ELR (cell line): Measurements from ENCODE around the gene FAM50A.

Source experiments
- DNase-seq: peaks from one replicate; pipeline ENCODE4 v3.0.0-alpha.2; 2015; ENCODE audit warnings: low read depth

The FAM50A gene

DNA sequence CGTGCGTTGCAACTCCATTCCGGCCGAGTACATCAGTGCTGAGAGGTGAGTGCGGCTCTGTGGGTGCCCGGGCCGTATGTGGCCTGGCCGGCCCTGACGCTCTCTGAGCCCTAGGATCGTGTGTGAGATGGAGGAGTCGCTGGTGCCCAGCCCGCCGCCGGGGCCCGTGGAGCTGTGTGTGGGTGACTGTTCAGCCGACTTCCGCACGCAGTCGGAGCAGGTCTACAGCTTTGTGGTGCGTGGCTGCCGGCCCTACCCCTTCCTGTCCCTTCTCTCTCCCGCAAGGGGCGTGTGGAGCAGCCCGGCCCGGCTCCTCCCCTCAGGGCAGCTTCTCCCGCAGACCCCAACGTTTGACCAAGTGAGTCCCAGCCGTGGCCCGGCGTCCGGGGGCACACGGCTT, 22.1 kb downstream of the FAM50A start:
- no peak for DNase-seq

- no peak for DNase-seq
Observed at GRCh38 chrX:154466907-154467306, 23.0 kb downstream of the FAM50A start.

- DNase-seq, result no peak
Observed at GRCh38 chrX:154467556-154467955, 23.6 kb downstream of the FAM50A start.

- DNase-seq, result no peak
Observed at GRCh38 chrX:154468217-154468616, 24.3 kb downstream of the FAM50A start.

- no peak for DNase-seq
Observed at GRCh38 chrX:154469114-154469513, 25.2 kb downstream of the FAM50A start.

DNA sequence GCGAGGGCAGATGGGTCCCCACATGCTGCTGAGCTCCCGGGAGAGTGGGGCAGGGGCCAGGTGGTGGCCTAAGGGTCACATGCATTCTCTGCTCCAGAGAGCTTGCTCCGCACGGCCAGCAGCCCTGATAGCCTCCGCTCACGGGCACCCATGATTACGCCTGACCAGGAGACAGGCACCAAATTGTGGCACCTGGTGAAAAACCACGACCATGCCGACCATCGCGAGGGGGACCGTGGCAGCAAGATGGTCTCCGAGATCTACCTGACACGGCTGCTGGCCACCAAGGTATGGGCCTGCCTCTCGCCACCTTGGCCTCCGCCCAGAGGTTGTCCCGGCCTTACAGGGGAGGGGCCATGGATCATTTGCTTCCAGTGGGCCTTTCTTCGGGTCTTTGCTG, 25.9 kb downstream of the FAM50A start:
- no peak for DNase-seq

DNA sequence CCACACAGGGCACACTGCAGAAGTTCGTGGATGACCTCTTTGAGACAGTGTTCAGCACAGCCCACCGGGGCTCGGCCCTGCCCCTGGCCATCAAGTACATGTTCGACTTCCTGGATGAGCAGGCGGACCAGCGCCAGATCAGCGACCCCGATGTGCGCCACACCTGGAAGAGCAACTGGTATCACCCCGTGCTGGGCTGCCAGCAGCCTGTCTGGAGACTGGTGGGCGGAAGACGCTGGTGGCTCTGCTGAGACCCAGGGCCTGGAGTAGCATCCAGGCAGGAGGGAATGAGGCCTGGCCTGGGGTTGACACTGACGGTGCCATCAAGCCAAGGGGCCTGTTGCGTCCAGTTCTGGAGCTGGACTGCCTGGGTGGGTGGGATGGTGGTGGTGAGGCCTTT, 26.5 kb downstream of the FAM50A start:
- no peak for DNase-seq

DNA sequence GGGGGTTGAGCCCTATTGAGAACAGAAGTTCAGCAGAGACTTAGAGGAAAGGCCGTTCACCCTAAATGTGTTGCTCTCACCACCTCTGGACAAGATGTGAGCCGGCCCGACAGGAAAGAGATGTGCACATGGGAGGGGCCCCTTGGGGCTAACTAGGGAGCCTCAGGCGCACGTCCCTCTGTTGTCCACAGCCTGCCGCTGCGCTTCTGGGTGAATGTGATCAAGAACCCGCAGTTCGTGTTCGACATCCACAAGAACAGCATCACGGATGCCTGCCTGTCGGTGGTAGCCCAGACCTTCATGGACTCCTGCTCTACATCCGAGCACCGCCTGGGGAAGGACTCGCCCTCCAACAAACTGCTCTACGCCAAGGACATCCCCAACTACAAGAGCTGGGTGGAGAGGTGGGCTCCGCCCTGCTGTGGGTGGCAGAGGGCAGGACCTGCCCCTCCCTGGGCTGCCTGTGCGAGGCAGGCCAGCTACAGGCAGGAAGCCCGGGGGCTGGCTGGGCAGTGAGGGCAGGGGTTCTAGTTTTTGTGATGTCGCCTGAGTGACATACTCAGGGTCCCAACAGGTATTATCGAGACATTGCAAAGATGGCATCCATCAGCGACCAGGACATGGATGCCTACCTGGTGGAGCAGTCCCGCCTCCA, 27.1 kb downstream of the FAM50A start:
- no peak for DNase-seq

DNA sequence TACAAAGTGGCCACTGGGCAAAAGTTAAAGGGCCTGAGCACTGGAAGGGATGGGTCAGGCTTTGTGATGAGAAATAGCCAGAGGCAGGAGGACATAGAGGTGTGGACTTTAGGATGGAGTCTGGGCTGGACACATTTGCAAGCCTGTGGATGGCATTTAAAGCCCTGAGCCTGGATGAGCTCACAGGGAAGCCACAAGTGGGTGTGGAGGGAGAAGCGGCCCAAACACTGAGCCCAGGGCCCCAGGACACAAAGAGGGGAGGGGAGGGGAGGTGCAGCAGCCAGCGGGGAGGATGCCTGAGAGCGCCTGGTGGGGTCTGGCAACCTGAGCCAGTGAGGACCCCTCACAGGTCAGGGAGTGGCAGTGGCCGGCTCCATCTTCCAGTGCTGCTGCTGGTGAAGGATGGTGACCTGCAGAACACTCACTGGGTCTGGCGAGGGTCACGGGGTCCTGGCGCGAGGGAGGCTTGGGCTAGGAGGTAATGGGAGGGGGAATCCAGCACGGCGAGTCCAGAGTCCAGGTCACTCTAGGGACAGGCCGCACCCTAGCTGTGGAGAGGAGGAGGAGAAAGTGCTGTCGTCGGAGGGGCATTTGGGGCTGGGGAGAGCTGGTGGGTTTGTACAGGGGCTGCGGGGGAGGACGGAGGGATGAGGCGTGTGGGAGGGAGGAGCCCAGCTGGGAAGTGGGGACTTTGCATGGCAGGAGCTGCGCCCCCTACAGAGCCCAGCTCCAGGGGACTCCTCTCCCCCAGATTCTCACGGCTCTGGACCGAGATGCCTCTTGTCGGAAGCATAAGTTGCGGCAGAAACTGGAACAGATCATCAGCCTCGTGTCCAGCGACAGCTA, 28.1 kb downstream of the FAM50A start:
- DNase-seq, result no peak

- no peak for DNase-seq
Observed at GRCh38 chrX:154472685-154473632, 29.0 kb downstream of the FAM50A start.

DNA sequence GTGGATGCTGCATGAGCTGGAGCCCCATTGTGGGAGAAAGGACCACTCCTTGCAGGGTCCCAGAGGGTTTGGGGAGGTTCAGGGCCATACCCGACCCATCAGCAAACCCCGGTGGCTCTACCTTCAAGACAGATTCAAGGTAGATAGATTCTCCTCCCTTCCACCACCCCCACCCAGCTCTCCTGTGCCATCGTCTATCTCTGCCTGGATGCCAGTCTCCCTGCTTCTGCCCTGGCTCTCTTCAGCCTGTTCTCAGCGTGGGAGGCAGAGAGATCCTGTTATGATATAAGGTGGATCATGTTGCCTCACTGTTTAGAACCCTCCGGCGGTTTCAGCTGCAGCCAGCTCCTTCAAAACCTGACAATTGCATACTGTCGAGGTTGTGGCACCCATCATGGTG, 29.7 kb downstream of the FAM50A start:
- no peak for DNase-seq

- no peak for DNase-seq
Observed at GRCh38 chrX:154476821-154477220, 32.9 kb downstream of the FAM50A start.

DNA sequence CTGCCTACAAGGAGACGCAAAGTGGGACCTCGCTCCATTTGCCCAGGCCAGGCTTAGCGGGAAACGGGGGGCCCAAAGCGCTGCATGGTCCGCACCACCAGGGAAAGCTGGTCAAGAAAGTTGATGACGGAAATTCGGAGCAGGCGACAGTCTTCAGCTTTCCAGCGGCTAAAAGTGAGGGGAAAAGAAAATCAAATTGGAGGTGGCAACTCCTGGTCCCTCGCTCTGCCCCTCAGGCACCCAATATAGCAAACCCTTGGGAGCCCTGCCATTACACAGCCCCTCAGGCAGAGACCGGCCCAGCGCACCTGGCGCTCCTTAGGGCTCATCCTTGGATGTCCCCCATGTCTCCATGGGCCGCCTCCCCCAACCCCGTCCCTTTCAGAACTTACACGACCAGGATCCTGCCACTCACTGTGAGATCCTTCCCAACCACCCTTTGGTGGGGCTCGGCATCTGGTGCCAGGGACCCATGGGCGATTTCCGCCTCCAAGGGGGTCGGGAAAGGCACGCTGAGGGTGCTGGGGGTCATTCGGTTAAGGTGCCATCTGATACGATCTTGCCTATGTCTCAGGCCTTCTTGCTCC, 34.0 kb downstream of the FAM50A start:
- no peak for DNase-seq

DNA sequence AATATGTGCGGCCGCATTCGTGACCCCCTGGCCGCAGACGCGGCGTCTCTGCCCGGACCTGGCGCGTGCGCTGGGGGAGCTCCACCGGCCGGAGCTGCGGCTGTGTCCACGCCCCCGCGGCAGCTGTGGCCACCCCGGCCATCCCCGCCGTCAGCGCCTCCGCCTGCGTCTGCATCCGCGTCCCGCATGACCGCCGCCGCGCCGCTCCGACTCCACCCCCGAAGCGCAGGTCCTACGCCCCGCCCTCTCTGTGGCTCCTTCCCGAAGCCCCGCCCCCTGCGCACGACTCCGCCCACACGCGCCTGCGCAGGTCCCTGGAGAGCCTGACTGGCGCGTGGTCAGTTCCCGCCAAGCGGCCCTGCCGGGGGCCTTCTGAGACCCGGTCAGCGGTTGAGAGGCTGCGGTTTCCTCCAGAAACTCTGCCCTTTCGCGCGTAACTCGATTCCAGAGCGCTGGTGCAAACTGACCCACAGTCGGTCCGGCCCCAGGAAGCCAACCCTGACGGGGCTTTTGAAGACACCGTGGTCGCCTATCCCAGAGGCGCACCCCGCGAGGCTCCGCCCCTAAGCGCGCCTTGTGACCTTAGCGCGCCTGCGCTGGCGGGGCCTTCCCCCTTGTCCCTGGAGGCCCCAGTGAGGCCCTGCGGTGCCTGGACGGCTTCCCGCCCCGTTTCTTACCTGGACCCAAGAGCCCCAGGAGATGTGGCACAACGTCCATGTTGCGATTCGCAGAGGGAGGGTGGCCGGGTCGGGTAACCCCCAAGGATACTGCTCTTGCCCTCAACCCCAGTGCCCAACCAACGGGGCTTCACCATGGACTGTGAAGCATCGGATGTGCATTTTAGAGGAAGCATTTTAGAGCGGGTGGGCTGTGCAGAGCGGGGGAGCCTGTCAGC, 35.0 kb downstream of the FAM50A start, which contains the start of gene LAGE3:
Gene LAGE3 (minus strand): TSS at position 554 of the 895 bp plus-strand sequence. CDS start 366 bp downstream, at position 188.
- DNase-seq, result peak; percentile 90

- no peak for DNase-seq
Observed at GRCh38 chrX:154481195-154481594, 37.3 kb downstream of the FAM50A start.

- DNase-seq, result no peak
Observed at GRCh38 chrX:154481911-154482601, 38.1 kb downstream of the FAM50A start.

DNA sequence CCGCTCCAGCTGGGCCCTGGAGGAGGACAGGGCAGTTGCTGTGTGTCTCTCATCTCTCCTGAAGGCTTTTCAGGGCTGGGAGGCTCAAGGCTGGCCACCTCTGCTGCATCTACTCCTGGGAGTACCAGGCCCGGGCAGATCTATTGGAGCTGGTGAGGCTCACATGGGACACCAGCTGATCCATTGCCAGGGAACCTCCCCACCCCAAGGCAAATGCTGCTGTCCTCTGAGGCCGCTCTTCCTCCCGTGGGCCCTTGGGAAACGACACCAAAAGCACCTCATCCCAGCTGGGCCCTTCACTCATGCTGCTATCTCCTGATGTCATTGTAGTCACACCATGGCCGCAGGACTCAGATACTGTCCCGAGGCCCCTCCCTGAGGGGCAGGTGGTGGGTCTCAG, 38.8 kb downstream of the FAM50A start:
- no peak for DNase-seq

DNA sequence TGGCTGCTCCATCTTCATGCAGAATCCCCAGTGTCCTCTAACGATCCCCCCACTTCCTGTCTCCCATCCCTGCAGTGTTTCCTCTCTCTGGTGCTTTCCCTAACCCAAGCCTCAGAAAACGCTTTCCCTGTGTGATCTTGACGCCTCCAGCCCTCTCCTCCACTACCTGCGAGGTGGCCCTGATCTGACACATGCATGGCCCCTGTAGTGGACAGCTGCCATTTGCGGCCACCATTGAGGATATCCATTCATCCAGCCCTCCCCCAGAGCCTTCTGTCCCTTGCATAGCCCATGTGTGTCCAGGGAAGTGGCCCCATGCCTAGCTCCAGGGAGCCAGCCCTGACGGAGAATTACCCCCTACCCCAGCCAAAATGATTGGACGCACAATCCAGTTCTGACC, 39.4 kb downstream of the FAM50A start:
- no peak for DNase-seq

DNA sequence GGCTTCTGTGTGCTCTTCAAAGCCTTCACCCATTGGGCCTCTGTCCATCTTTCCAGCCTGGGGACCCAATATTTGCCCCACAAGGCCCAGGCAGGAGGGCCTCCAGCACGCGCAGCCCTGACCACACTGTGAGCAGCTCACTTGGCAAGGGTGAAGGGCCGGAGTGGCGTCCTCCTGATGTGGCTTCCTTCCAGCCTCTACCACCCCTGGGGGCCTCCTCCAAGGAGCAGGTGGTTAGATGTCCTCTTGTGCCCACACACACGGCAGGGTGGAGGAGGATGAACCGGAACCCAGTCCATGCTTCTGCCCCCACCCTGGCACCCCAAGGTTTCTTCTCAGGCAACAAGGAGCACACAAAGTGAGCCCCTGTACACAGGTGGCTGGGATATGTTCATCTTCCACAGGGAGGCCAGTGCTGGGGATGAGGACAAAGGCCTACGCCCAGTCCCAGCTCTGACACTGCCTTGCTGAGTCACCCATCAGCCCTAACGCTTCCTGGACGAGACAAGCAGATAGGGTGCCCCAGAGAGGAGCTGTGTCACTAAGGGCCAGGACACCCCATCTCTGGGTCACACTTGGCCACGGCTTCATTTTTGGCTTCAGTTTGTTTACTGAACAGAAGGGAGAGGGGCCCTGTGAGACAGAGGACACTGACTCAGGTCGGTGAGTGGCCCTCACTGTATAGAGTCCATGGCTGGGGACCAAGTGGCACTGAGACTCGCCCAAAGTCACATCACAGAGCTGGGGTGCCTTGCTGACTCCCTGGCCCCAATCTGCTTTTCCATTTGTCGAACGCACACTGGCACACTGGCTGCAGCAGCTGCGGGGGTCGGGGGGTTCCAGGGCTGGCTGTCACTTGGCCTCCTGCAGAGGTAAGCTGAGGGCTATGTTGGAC, 40.6 kb downstream of the FAM50A start:
- DNase-seq, result peak; percentile 49
